Stimulated activated CD8-positive, alpha-beta memory T cell treated with anti-CD3 and anti-CD28 coated beads, Interleukin-15, amount 100 ng/mL, for 1 hour (primary cell): ENCODE results near the gene GNA12.
A peak's percentile ranks its signal among the peaks of the same experiment; 100 is the strongest.
"Not testable (repeated sequence)": the region's sequence is repeated elsewhere in the genome, so short reads cannot be mapped to it uniquely, and the experiment has no call there.

ENCODE experiments used
- DNase-seq: peaks from one replicate; pipeline ENCODE4 v3.0.0-alpha.2; 2020; ENCODE audit warnings: low read depth

The GNA12 gene

DNA sequence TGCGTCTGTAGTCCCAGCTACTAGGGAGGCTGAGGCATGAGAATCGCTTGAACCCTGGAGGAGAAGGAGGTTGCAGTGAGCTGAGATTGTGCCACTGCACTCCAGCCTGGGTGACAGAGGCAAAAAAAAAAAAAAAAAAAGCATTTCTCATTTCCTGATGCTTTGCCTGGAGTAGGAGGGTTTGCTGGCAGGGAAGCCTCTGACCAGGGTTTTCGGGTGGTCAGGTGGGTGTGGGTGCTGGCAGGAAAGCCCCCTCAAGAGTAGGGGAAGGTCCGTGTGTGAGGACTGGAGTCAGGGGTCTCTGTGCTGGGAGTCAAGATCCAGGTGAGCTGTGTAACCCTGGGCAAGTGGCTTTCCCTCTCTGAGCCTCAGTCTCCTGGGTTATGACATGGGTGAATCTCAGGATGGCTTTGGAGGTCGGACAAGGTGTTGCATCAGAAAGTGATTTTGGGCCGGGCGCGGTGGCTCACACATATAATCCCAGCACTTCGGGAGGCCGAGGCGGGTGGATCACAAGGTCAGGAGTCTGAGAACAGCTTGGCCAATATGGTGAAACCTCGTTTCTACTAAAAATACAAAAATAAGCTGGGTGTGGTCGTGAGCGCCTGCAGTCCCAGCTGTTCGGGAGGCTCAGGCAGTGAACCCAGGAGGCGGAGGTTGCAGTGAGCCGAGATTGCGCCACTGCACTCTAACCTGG lies 152.9 kb downstream of the GNA12 start:
- DNase-seq: no peak

DNA sequence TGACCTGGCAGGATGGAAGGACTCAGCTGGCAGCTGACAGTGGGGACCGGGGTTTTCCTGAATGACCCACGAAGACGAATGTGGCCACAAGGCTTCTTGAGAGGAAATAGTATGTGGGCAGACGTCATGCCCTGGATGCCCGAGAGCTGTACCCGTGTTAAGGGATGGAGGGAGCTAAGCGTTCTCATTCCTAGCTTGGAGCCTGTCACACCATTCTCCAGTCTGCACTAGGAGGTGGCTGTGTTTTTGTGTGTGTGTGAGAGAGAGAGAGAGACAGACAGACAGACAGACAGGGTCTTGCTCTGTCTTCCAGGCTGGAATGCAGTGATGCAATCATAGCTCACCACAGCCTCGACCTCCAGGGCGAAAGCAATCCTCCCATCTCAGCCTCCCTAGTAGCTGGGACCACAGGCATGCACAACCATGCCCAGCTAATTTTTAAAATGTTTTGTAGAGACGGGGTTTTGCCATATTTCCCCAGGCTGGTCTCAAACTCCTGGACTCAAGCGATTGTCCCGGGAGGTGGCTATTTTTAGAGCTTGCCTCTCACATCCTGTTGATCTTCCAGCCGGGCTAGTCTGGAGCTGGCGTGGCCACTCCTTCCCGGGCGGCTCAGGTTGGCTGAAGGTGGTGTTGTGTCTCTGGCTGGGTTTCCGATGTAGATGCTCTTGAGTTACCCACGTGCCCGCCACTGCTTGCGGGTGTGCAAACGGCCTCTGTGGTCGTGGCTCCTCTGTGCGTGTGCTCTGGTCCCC lies 154.0 kb downstream of the GNA12 start:
- DNase-seq: no peak

- DNase-seq: no peak
These were observed 154.7 kb downstream of the GNA12 start for GRCh38 chr7:2689343-2689847.

GRCh38 chr7:2688409-2689342 lies 155.4 kb downstream of the GNA12 start:
- DNase-seq: no peak

GRCh38 chr7:2687881-2688318 lies 156.2 kb downstream of the GNA12 start, which contains the start of gene AMZ1:
Gene AMZ1, plus strand, starts transcription at chr7:2688202. Its CDS starts 12,250 bp downstream, at chr7:2700452.
- no peak for DNase-seq

DNA sequence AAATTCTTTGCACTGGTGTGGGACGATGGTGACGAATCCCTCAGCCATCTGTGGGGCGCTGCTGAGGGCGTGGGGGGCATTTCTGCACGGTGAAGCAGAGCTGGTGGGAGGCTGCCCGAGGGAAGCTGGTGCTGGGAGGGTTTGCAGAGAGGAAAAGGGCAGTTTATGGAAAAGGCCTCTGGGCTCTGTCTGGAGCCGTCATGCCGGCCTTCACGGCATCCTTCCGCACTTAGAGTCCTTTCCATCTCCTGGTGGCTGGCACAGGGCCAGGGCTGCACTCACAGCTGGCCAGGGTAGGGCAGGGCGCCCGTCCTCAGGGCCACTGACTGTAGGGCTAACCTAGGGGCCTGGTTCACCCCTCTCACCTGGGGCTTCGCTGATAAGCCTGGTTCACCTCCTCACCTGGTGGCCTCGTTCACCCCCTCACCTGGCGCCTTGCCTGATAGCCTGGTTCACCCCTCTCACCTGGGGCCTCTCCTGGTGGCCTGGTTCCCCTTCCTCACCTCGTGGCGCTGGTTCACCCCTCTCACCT lies 156.7 kb downstream of the GNA12 start:
- no peak for DNase-seq

DNA sequence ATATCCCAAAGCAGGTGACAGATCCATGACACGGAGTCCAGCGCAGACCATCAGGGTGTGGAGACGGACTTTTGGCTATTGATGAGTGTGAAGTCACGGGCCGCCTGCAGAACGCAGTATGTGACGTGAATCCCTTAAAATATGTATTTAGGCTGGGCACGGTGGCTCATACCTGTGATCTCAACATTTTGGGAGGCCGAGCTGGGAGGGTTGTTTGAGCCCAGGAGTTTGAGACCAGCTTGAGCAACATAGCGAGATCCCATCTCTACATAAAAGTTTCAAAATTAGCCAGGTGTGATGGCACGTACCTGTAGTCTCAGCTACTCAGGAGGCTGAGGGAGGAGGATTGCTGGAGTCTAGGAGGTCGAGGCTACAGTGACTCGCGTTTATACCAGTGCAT lies 158.0 kb downstream of the GNA12 start:
- DNase-seq: no peak

- no peak for DNase-seq
These were observed 159.6 kb downstream of the GNA12 start for GRCh38 chr7:2684501-2684900.

- no peak for DNase-seq
These were observed 161.9 kb downstream of the GNA12 start for GRCh38 chr7:2681929-2682799.

GRCh38 chr7:2680792-2681490 lies 163.2 kb downstream of the GNA12 start:
- peak; percentile 31 for DNase-seq

DNA sequence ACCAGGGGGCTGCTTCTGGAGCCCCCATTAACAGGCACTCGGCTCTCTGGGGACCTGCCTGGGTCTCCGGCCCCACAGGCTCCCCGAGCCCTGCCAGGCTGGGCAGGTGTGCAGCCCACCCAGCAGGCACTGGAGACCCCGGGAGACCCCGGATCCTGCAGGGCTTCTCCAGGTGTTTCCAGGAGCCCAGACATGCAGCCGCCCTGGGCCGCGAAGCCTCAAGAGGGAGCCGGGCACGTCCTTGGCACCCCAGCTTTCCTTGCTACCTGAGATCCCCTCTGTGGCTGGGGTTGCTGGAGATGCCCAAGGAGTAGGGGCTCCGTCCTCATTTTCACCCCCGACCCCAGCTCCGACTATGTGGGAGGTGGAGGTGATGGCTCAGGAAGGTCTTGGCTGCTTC lies 163.9 kb downstream of the GNA12 start:
- no peak for DNase-seq

DNA sequence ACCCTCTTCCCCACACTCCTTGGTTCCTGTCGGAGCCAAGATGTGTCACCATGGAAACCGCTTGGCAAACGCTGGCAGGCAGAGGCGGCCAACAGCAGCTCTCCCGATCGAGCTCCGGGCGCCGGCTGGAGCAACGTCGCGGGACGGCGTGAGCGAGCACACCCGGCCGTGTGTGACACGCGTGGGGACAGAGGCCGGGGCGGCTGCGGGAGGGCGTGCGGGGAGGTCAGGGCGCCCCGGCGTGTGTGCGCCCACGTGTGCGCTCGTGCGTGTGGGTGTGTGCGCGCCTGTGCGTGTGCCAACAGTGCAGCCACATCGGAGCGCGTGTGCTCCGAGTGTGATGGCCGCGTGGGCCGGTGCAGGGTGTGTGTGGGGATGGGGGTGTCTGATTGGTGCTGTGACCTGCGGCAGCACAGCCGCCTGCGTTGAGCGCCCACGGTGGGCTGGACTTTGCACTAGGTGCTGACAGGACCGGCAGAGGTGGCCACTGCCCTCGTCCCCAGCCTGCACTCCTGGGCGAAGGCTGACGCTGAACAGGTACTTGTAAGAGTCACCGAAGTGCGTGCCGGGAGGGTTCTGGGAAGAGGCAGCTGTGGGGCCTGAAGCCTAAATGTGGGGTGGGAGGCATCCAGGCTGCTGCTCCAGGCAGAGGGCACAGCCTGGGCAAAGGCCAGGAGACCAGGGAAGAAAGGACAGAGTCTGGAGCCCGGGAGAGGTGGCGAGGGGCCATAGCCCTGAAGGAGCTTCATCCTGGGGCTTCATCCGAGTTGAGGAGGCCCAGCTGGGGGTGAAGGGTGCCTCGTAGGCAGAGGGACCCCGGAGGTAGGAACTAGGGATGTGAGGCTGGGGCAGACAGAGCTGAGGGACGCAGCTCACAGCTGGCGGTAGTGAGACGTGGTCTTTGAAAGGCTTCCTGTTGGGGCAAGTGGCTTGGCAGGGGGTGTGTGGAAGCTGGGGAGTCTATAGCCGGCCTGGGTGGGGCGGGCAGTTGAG lies 164.7 kb downstream of the GNA12 start:
- not testable (repeated sequence) for DNase-seq

- DNase-seq: not testable (repeated sequence)
These were observed 165.7 kb downstream of the GNA12 start for GRCh38 chr7:2678454-2678853.
